Activated CD4-positive, alpha-beta T cell treated with anti-CD3 and anti-CD28 coated beads for 36 hours (primary cell): ENCODE measurements around the gene CDH7. TPM values are rescaled to one million over a fixed set of nuclear protein-coding genes. Genes with fewer than 3 reads are reported as not detected.

Experiments
- ATAC-seq: fragments of 200-7000 bp; cut with Tn5 transposase; one replicate; pipeline ENCODE4 v1.10.0; 2021; ENCODE audit warnings: mild to moderate bottlenecking, moderate library complexity
- CTCF ChIA-PET: fragments of 350-600 bp; sonication (Branson Sonifier 250); formaldehyde crosslinking; loops from one replicate; lab custom pipeline; 2021; ENCODE audit warnings: antibody characterized with exemption; lab: Charles Lee
- POLR2A ChIA-PET: fragments of 350-600 bp; sonication (Branson Sonifier 250); formaldehyde crosslinking; loops from one replicate; lab custom pipeline; 2021; ENCODE audit warnings: antibody characterized with exemption, inconsistent platforms; lab: Charles Lee
- DNase-seq: peaks from one replicate; pipeline ENCODE4 v3.0.0-alpha.2; 2020
- H3K27ac Mint-ChIP-seq: one replicate; pipeline ENCODE4 v1.8.0; 2021; ENCODE audit warnings: mixed read lengths
- H3K27me3 Mint-ChIP-seq: one replicate; pipeline ENCODE4 v1.8.0; 2021; ENCODE audit warnings: mixed read lengths
- H3K36me3 Mint-ChIP-seq: one replicate; pipeline ENCODE4 v1.8.0; 2021; ENCODE audit warnings: low read depth, mixed read lengths
- H3K4me1 Mint-ChIP-seq: one replicate; pipeline ENCODE4 v1.8.0; 2021; ENCODE audit warnings: mixed read lengths
- H3K4me3 Mint-ChIP-seq: one replicate; pipeline ENCODE4 v1.8.0; 2021; ENCODE audit warnings: mild to moderate bottlenecking, moderate library complexity, mixed read lengths
- H3K9me3 Mint-ChIP-seq: one replicate; pipeline ENCODE4 v1.8.0; 2021; ENCODE audit warnings: low read depth, mixed read lengths
- intact Hi-C, 2 experiments: fragments of 100-400 bp; cut with DNase I in 1 of 2; cut with micrococcal nuclease in 1 of 2; formaldehyde crosslinking; loops; one replicate each; pipeline versions ENCODE4 v1.14.2 to v1.15.1; 2022 to 2024; cut with DNase I, micrococcal nuclease
- total RNA-seq, 2 experiments: library from RNA; stranded (reverse); gene quantifications; one replicate each; pipeline ENCODE4 v1.2.3, GENCODE V29; 2021

The CDH7 gene, protein sequence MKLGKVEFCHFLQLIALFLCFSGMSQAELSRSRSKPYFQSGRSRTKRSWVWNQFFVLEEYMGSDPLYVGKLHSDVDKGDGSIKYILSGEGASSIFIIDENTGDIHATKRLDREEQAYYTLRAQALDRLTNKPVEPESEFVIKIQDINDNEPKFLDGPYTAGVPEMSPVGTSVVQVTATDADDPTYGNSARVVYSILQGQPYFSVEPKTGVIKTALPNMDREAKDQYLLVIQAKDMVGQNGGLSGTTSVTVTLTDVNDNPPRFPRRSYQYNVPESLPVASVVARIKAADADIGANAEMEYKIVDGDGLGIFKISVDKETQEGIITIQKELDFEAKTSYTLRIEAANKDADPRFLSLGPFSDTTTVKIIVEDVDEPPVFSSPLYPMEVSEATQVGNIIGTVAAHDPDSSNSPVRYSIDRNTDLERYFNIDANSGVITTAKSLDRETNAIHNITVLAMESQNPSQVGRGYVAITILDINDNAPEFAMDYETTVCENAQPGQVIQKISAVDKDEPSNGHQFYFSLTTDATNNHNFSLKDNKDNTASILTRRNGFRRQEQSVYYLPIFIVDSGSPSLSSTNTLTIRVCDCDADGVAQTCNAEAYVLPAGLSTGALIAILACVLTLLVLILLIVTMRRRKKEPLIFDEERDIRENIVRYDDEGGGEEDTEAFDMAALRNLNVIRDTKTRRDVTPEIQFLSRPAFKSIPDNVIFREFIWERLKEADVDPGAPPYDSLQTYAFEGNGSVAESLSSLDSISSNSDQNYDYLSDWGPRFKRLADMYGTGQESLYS
- total RNA-seq: not detected

DNA sequence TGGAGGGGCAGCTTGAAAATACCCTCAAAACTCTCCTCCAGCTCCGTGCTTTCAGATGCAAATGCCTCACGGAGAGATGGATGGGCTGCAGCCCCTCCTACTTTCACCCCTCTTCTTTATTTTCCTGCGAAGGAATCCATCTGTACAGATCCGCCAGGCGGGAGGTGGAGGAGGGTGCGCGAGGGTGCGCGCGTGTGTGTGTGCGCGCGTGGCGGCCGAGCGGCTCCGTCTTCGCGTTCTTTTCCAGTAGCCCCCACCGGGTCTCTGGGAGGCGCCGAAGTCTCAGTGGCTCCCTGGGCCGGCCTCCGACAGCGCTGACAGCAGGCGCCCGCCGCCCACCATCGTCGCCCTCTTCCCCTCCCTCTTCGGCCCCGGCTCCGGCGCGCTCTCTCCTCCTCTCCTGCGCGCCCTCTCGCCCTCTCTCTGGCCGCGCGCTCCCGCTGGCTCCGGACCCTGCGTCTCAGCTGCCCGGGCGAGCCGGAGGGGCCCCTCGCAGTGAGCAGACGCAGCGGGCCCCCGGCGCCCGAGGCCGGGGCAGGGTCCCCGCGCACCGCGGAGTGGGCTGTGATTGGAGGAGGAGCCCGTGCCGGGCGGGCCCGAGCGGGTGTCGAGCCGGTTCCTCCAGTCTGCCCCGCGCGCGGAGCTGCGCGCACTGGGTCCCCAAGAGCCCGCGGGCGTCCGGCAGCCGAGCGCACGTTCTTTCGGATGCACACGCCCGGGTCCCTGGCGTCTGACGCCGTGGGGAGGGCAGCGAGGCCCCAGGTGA is at the start of gene CDH7:
Gene CDH7 (plus strand): TSS at position 624 of the 766 bp plus-strand sequence. CDS start 11,831 bp downstream, outside the sequence.
- peaks cover 5% of the 10 kb centered on the region for H3K9me3 Mint-ChIP-seq
- H3K4me1 Mint-ChIP-seq: no peaks in the 10 kb centered on the region
- ATAC-seq: no peak
- no peaks in the 10 kb centered on the region for H3K36me3 Mint-ChIP-seq
- intact Hi-C loops: loop anchor here in 1 of 2 experiments (10.0 kb wide), 1 partner anchor 1716 kb away; no protein-coding TSS in a partner anchor
- no peak within 1 kb of the TSS for H3K27ac Mint-ChIP-seq
- POLR2A ChIA-PET: no interaction called here
- peaks cover 17% of the 10 kb centered on the region for H3K27me3 Mint-ChIP-seq
- H3K4me3 Mint-ChIP-seq: no peak within 1 kb of the TSS
- no peak for DNase-seq
- CTCF ChIA-PET: no interaction called here

DNA sequence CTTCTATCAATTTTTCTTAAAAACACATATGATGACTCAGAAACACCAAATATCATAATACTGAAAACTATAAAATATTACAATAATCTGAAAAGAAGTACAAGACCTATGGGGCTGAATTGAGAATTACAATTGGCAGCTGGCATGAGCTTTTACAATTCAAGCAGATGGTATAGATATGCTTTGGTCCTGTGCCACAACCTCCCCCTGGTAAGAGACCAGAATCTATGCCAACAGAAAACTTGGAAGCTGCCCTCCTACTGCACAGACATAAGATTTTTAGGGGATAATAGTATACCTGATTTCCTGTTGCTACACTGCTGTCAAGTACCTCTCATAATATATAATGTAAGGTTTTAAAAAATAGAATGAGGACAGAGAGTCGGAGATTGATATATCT is 46.8 kb upstream of the CDH7 start:
- intact Hi-C loops: no loop called here
- Mint-ChIP-seq H3K4me1 (no peaks in the 10 kb centered on the region), H3K27me3 (no peaks in the 10 kb centered on the region), H3K27ac (no peak overlapping the region), H3K36me3 (no peaks in the 10 kb centered on the region), H3K4me3 (no peak overlapping the region), H3K9me3 (peaks cover 6% of the 10 kb centered on the region)
- no peak for ATAC-seq
- DNase-seq: no peak
- POLR2A ChIA-PET: no interaction called here
- CTCF ChIA-PET: no interaction called here

DNA sequence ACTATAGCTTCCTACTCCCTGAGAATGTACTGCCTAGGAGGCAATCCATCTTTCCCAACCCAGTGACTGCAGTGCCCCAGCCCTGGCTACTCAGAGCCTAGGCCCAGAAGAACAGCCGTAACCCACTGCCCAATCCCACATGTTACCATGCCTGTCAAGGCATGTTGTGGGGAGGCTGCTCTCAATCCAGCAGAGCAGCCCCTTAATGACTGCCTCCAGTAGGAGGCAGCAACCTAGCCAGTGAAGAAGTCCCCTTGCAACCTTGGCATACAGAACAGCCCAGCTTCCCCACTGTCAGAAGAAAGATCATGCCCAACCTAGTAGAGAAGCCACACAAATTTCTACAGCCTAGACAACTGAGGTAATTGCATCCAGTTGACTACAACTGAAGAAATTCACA is 44.2 kb upstream of the CDH7 start:
- H3K4me1 Mint-ChIP-seq: no peaks in the 10 kb centered on the region
- ATAC-seq (no peak), DNase-seq (no peak)
- H3K4me3 Mint-ChIP-seq: no peak overlapping the region
- no peaks in the 10 kb centered on the region for H3K36me3 Mint-ChIP-seq
- ChIA-PET CTCF (no interaction called here), POLR2A (no interaction called here)
- intact Hi-C loops: no loop called here
- no peaks in the 10 kb centered on the region for H3K27me3 Mint-ChIP-seq
- H3K27ac Mint-ChIP-seq: no peak overlapping the region
- peaks cover 6% of the 10 kb centered on the region for H3K9me3 Mint-ChIP-seq

DNA sequence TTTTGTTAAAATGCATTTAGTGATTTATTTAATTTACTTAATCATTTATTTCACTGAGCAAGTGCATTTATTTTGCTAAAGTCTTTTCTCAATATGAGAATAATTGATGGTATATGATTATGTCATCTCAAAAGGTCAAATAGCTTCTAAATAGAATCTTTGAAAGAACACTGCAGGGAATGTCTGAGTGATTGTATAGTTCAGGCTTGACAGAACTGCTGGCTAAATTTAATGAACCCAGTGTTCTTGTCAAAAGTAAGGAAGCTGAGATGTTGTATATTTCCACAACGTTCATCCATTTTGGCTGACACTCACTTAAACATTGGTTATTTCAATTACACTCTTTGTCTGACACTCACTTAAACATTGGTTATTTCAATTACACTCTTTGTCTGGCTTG is 39.3 kb upstream of the CDH7 start:
- H3K4me3 Mint-ChIP-seq: no peak overlapping the region
- H3K4me1 Mint-ChIP-seq: no peaks in the 10 kb centered on the region
- peaks cover 2% of the 10 kb centered on the region for H3K9me3 Mint-ChIP-seq
- intact Hi-C loops: no loop called here
- H3K36me3 Mint-ChIP-seq: no peaks in the 10 kb centered on the region
- ChIA-PET CTCF (no interaction called here), POLR2A (no interaction called here)
- no peak for ATAC-seq
- no peak for DNase-seq
- no peaks in the 10 kb centered on the region for H3K27me3 Mint-ChIP-seq
- H3K27ac Mint-ChIP-seq: no peak overlapping the region

DNA sequence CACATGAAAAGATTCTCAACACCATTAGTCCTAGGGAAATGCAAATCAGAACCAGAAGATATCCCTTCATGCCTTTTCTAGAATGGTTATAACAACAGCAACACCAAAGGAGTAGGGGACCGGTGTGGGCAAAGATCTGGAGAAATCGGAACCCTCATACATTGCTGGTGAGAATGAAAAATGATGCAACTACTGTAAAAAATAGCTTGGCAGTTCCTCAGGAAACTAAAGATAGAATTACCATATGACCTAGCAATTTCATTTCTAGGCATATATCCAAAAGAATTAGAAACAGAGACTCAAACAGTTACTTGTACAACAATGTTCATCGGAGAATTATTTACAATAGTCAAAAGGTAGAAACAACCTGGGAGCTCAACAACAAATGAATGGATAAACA is 29.2 kb upstream of the CDH7 start:
- no peak for ATAC-seq
- Mint-ChIP-seq H3K27ac (no peak overlapping the region), H3K4me3 (no peak overlapping the region), H3K4me1 (no peaks in the 10 kb centered on the region), H3K36me3 (no peaks in the 10 kb centered on the region), H3K9me3 (peaks cover 7% of the 10 kb centered on the region), H3K27me3 (no peaks in the 10 kb centered on the region)
- CTCF ChIA-PET: interaction anchor here (0.5 kb wide), 1 partner anchor 1450 kb away, joined by 3 read pairs; no protein-coding TSS in a partner anchor
- POLR2A ChIA-PET: no interaction called here
- intact Hi-C loops: no loop called here
- DNase-seq: no peak

DNA sequence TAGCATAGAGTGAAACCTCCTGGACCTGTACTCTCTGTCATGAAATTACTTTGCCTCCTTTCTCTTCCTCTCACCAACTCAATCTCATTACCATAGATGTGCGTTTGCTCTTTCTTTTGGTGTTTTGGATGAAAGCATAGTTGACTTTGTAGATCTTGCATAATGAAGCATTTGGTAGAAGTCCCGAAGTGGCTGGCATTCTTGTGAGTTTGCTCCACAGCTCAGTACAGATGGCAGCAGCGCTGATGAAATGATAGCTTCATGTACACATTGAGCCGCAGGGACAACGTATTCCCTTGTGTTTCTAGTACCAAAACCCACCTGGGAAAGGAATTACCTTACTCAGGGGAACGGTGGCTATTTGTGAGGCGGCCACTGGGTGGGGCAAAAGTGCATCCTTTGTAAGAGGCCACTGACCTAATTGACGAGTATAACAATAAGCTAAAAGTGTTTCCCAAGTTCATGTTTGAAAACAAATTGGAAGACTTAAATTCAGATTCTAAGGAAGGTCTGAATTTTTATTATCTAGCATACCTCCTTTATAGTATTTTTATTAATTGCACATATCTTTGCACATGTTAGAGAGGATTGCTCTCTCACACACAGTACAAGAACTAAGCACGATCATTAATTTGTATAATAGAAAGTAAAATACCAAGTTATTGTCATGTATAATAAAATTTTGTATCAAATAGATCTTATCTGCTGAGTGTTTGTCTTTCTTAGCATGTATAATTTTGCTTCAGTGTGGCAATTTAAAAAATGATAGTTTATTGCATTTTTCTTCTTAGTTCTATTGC is 25.4 kb upstream of the CDH7 start:
- peak; percentile 6 for DNase-seq
- CTCF ChIA-PET: no interaction called here
- POLR2A ChIA-PET: no interaction called here
- Mint-ChIP-seq H3K27ac (no peak overlapping the region), H3K9me3 (peaks cover 2% of the 10 kb centered on the region), H3K4me1 (no peaks in the 10 kb centered on the region), H3K4me3 (no peak overlapping the region), H3K27me3 (no peaks in the 10 kb centered on the region), H3K36me3 (no peaks in the 10 kb centered on the region)
- no peak for ATAC-seq
- intact Hi-C loops: no loop called here

DNA sequence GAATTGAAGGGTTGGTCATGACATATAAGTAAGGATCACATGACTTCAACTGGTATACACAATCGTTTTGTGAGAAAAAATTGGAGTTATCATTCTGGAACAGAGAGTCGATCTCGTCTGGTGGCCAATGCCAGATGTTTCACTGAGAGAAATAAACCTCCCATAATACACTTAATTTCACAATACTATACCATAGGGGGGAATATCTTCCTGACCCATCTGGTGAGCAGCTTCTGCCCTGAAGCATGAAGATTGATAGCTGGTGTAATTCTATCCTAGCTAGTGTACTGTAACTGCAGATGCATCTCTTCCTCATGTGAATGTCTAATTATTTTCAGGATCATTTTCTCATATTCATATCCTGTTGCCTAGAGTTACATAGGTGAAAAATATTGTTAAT is 15.7 kb upstream of the CDH7 start:
- ChIA-PET POLR2A (no interaction called here), CTCF (no interaction called here)
- peaks cover 2% of the 10 kb centered on the region for H3K9me3 Mint-ChIP-seq
- intact Hi-C loops: no loop called here
- H3K36me3 Mint-ChIP-seq: no peaks in the 10 kb centered on the region
- DNase-seq: no peak
- H3K27me3 Mint-ChIP-seq: no peaks in the 10 kb centered on the region
- H3K4me3 Mint-ChIP-seq: no peak overlapping the region
- no peak for ATAC-seq
- H3K4me1 Mint-ChIP-seq: no peaks in the 10 kb centered on the region
- no peak overlapping the region for H3K27ac Mint-ChIP-seq

DNA sequence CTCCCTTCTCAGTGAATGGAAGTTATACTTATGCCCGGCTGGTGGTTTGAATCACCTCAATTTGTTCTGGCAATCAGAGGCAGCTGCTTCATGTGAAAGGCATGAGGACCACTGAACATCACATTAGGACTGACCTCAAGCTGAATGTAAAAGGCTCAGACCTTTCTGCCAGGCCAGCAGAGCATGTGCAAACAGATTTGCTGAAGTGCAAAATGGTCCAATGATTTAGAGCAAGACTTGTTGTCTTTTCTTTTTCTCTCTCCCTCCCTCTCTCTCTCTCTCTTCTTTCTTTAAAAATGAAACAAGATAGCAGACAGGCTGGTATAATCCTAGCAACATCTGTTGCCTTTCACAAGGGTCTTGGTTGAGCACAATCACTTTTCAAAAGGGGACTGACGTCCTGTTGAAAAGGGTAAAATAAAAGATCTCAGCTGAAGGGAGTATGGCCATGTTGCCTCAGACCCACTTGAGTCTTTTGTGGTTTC is 13.3 kb upstream of the CDH7 start:
- POLR2A ChIA-PET: no interaction called here
- DNase-seq (no peak), ATAC-seq (no peak)
- no peaks in the 10 kb centered on the region for H3K4me1 Mint-ChIP-seq
- H3K27me3 Mint-ChIP-seq: no peaks in the 10 kb centered on the region
- H3K27ac Mint-ChIP-seq: no peak overlapping the region
- peaks cover 2% of the 10 kb centered on the region for H3K9me3 Mint-ChIP-seq
- H3K4me3 Mint-ChIP-seq: no peak overlapping the region
- CTCF ChIA-PET: no interaction called here
- no peaks in the 10 kb centered on the region for H3K36me3 Mint-ChIP-seq
- intact Hi-C loops: no loop called here

DNA sequence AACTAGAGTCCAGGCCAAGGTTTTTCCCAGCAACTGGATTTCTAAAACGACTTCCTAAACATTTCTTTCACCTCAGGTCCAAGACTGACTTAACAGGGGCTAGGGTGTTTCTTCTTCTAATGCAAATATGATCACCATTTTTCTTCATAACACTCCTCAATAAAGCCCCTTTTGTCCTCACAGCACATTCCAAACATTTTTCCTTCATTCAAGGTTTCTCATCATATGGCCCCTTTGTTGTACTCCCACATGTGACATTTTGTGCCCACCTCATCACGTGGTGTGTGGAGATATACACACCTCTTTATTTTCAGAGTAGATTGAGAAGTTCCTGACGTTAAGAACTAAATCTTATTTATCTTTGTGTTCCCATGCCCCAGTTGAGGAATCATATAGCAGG is 3.9 kb upstream of the CDH7 start:
- no peak overlapping the region for H3K4me3 Mint-ChIP-seq
- ATAC-seq (no peak), DNase-seq (no peak)
- no peaks in the 10 kb centered on the region for H3K4me1 Mint-ChIP-seq
- peaks cover 17% of the 10 kb centered on the region for H3K27me3 Mint-ChIP-seq
- no peaks in the 10 kb centered on the region for H3K36me3 Mint-ChIP-seq
- peaks cover 5% of the 10 kb centered on the region for H3K9me3 Mint-ChIP-seq
- POLR2A ChIA-PET: no interaction called here
- intact Hi-C loops: no loop called here
- CTCF ChIA-PET: no interaction called here
- H3K27ac Mint-ChIP-seq: no peak overlapping the region

DNA sequence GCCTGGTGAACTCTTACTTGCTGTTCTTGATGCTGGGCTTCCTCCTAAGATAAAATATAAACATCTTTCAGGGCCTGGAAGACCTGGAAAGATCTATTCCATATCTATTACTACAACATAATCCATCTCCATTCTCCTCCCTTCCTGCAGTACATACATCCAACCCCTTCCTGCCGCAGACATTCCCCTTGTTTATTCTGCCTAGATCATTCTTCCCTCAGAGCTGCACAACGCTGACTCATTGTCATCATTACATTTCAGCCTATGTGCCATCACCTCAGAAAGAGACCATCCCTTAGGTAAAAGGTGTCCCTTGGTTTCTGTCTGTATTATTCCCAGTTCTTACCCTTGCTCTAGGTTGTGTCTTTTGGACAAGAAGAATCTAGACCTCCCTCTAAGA is 2.5 kb upstream of the CDH7 start:
- no peak overlapping the region for H3K4me3 Mint-ChIP-seq
- ChIA-PET CTCF (no interaction called here), POLR2A (no interaction called here)
- no peak for DNase-seq
- ATAC-seq: no peak
- no peaks in the 10 kb centered on the region for H3K36me3 Mint-ChIP-seq
- H3K27me3 Mint-ChIP-seq: peaks cover 17% of the 10 kb centered on the region
- intact Hi-C loops: no loop called here
- no peak overlapping the region for H3K27ac Mint-ChIP-seq
- H3K4me1 Mint-ChIP-seq: no peaks in the 10 kb centered on the region
- peaks cover 5% of the 10 kb centered on the region for H3K9me3 Mint-ChIP-seq

DNA sequence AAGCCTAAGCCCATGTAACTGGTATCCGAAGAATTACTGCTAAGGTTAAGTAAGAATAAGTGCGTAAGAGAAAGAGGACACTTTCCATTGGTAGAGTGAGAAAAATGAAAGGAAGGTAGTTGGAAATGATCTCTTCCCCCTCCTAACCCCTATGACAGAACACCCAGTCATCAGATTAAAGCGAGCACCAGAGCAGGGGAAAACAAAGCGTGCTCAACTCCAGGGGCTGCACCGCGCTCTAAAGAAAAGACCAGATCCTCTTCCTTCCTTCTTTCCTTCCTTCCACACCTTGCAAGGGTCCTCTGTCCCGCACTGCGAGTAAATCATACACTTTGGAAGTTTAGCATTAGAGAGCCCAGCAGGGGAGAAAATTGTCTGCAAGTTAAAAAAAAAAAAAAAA is 971 bp upstream of the CDH7 start:
- Mint-ChIP-seq H3K4me3 (no peak overlapping the region), H3K9me3 (peaks cover 5% of the 10 kb centered on the region), H3K27ac (no peak overlapping the region), H3K36me3 (no peaks in the 10 kb centered on the region), H3K27me3 (peaks cover 17% of the 10 kb centered on the region), H3K4me1 (no peaks in the 10 kb centered on the region)
- ATAC-seq (no peak), DNase-seq (no peak)
- intact Hi-C loops: loop anchor here in 1 of 2 experiments (10.0 kb wide), 1 partner anchor 1715 kb away; no protein-coding TSS in a partner anchor
- POLR2A ChIA-PET: no interaction called here
- CTCF ChIA-PET: no interaction called here
